ENCODE data around the gene ACSM5.
"Not testable (repeated sequence)": the region's sequence is repeated elsewhere in the genome, so short reads cannot be mapped to it uniquely, and the experiment has no call there.

ACSM5 gene

GRCh38 chr16:20410121-20410723 is 888 bp downstream of the ACSM5 start:
- TF ChIP-seq CTCF (conservative IDR thresholded peaks at IDR 0.05; ENCODE audit: control insufficient read depth, insufficient read depth, low read depth, low read length), result no peak
- peak; percentile 10 for DNase-seq (ENCODE audit: low read depth)
- H3K4me3 ChIP-seq (ENCODE audit: control insufficient read depth, low read depth, low read length), result no peak overlapping the region

GRCh38 chr16:20411055-20411454 is 1.7 kb downstream of the ACSM5 start:
- H3K4me3 ChIP-seq (ENCODE audit: control insufficient read depth, low read depth, low read length), result no peak overlapping the region
- no peak for DNase-seq (ENCODE audit: low read depth)
- no peak for TF ChIP-seq CTCF (conservative IDR thresholded peaks at IDR 0.05; ENCODE audit: control insufficient read depth, insufficient read depth, low read depth, low read length)

- TF ChIP-seq CTCF (conservative IDR thresholded peaks at IDR 0.05; ENCODE audit: control insufficient read depth, insufficient read depth, low read depth, low read length), result no peak
- DNase-seq (ENCODE audit: low read depth), result peak; percentile 47
- no peak overlapping the region for H3K4me3 ChIP-seq (ENCODE audit: control insufficient read depth, low read depth, low read length)
Measured at GRCh38 chr16:20415541-20415940, 6.2 kb downstream of the ACSM5 start.

GRCh38 chr16:20419093-20419492 is 9.8 kb downstream of the ACSM5 start:
- H3K4me3 ChIP-seq (ENCODE audit: control insufficient read depth, low read depth, low read length); DNase-seq (ENCODE audit: low read depth): not testable (repeated sequence)

GRCh38 chr16:20421748-20422147 is 12.4 kb downstream of the ACSM5 start:
- DNase-seq (ENCODE audit: low read depth); H3K4me3 ChIP-seq (ENCODE audit: control insufficient read depth, low read depth, low read length): not testable (repeated sequence)

GRCh38 chr16:20423772-20424128 is 14.4 kb downstream of the ACSM5 start:
- not testable (repeated sequence) for H3K4me3 ChIP-seq (ENCODE audit: control insufficient read depth, low read depth, low read length); DNase-seq (ENCODE audit: low read depth)

- no peak for DNase-seq (ENCODE audit: low read depth)
- no peak overlapping the region for H3K4me3 ChIP-seq (ENCODE audit: control insufficient read depth, low read depth, low read length)
- no peak for TF ChIP-seq CTCF (conservative IDR thresholded peaks at IDR 0.05; ENCODE audit: control insufficient read depth, insufficient read depth, low read depth, low read length)
Measured at GRCh38 chr16:20424129-20424866, 15.0 kb downstream of the ACSM5 start.

- DNase-seq (ENCODE audit: low read depth); H3K4me3 ChIP-seq (ENCODE audit: control insufficient read depth, low read depth, low read length): not testable (repeated sequence)
Measured at GRCh38 chr16:20427401-20427797, 18.1 kb downstream of the ACSM5 start.

GRCh38 chr16:20429499-20429898 is 20.2 kb downstream of the ACSM5 start:
- H3K4me3 ChIP-seq (ENCODE audit: control insufficient read depth, low read depth, low read length); DNase-seq (ENCODE audit: low read depth): not testable (repeated sequence)

GRCh38 chr16:20430480-20430879 is 21.1 kb downstream of the ACSM5 start:
- not testable (repeated sequence) for DNase-seq (ENCODE audit: low read depth); H3K4me3 ChIP-seq (ENCODE audit: control insufficient read depth, low read depth, low read length)

All from fibroblast of mammary gland (primary cell).